HG02759 (cell line): ENCODE measurements around the gene OS9.
A peak's percentile ranks its signal among the peaks of the same experiment; 100 is the strongest.

ENCODE experiments used
- ATAC-seq: cut with Tn5 transposase; IDR thresholded peaks from one replicate; pipeline ENCODE4 v1.9.1; 2021; ENCODE audit warnings: mild to moderate bottlenecking, moderate library complexity; ENCODE audit not compliant: unreplicated experiment

Gene OS9

GRCh38 chr12:57751788-57752667 lies 58.1 kb downstream of the OS9 start, which contains the start of gene CDK4:
Gene CDK4, minus strand, starts transcription at chr12:57752310. Its CDS starts 593 bp downstream, at chr12:57751717.
- peak; percentile 70 for ATAC-seq

- ATAC-seq = no peak
These were observed 58.7 kb downstream of the OS9 start for GRCh38 chr12:57752668-57753000.

DNA sequence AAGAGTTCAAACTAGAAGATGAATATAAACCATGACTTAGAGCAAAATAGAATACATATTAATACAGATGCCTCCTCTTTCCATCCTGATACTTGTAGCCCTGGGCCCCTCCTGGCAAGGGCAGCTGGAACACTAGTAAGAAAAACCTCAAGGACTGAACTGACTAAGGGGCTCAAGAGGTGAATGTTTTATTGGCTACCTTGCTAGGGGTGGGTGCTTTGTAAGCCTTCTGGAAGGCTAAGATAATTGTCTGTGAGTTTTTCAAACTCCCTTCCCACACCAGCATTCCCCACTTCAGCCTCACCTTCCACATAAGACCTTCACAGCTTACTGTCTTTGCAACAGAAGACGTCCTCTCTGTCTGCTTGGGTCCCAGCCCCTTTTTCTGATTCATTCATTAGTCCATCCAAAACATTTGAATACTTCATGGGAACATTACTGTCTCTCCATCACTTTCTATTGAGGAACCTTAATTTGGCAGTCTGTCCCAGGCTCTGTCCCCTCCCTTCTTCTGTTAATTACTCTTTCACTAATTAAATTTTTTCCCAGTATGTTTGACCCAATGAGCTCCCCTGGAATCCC lies 59.9 kb downstream of the OS9 start:
- ATAC-seq = no peak

DNA sequence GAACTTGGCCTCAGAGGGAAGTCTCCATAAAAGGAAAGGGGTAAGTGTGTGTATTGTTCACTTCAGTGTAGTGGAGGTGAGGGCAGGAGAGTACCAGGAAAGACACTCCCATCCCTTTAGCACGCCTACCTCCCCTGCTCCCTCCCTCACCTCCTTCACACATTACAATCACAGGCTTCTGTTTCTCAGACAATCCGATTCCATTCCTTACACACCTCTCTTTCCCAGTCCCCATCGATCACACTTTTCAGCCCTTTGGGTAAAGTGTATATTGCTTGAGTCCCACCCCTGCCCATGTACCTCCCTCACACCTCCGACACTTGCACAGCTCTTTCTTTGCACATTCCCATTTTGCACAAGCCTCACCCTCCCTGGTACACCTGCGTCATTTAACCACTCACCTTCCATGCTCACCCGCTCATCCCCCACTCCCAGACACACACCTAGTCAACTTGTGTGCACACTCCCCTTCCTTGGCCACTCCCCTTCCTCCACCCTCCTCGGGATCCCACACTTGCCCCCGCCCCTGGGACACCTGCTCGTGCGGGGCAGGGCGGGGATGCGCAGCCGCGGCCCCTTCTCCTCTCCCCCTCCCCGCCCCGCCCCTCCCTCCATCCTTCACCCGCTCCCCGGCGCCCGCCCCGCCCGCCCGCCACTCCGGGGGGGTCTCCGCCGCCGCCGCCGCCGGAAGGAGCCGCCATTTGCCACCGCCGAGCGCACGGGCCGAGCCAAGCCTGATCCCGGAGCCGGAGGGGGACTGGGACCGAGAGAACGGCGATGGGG lies 60.7 kb downstream of the OS9 start, which contains the start of gene MARCHF9:
TSS of gene MARCHF9 (plus strand) at position 693 of the 783 bp plus-strand sequence. CDS start 426 bp downstream, outside the sequence.
- ATAC-seq = peak; percentile 37

DNA sequence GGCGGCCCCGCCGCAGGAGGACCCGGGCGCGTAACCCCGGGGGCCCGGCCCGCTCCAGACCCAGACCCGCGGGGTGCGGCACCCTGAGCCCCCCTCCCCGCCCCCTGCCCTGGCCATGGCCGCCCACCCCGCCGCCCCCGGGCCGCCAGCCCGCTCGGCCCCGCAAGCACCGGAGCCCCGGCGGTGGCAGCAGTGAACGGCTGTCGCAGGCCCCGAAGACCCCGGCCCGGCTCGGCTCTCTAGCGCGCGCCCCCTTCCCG lies 61.2 kb downstream of the OS9 start:
- no peak for ATAC-seq

DNA sequence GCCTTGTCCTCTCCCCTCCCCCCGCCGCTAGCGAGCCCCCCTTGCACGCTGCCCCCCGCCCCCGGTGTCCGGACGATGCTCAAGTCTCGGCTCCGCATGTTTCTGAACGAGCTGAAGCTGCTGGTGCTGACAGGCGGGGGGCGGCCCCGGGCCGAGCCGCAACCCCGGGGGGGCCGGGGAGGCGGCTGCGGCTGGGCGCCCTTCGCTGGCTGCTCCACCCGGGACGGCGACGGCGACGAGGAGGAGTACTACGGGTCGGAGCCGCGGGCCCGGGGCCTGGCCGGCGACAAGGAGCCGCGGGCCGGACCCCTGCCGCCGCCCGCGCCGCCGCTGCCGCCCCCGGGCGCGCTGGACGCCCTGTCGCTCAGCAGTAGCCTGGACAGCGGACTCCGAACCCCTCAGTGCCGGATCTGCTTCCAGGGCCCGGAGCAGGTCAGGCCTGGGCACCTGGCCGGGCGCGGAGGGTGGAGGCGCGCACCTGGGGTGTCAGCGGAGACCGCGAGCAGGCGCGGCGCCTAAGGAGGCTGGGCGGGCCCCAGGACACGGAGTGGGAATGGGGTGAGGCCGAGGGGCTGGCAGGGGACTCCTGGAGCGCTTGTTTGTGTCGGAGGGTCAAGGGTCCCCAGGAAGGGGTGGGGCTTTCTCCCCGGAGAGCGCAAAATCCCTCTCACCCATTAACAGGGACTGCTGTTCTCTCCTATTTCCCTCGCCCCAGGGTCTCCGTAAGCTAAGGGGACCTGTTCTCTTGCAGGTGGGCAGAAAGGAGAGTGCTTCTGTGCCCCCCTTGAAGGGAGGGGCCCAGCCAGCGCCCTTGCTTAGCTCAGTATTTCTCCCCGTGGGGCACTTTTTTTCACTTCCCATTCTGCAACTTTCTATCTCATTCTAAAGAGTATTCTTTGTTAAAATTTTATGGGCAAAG lies 61.8 kb downstream of the OS9 start:
- no peak for ATAC-seq

DNA sequence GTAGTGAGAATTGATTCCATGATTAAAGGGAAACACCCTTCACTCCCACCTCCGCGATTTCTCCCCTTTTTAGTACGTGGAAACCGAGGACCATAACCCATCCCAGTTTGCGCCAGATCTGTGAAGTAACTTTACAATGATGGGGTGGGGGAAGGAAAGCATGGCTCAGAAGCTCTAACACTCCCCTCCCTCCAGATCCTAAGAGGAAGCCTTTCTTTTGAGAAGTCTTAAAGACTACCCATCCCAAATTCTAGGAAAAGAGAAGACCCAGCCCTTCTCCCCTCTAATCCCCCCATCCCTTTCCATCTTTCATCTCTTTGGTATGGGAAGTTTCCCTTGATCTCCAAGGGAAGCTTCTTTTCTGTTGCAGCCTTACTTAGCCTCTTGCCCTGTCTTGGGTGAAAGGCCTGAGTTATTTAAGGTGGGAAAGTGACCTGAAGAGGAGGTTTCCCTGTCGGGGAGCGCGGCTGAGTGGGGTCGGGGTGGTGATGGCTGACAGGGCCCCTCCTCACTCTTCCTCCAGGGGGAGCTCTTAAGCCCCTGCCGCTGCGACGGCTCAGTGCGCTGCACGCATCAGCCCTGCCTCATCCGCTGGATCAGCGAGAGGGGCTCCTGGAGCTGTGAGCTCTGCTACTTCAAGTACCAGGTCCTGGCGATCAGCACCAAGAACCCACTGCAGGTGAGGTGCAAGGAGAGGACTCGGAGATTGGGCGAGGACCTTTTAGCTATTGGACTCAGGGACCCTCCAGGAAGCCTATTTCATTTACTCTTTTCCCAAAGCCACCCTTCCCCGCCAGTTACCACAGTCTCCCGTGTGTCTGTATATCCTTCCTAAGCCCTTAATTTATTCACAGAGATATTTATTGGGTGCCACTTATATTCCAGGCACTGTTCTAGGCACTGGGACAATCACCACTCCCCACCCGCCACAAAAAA lies 62.7 kb downstream of the OS9 start:
- peak; percentile 13 for ATAC-seq

DNA sequence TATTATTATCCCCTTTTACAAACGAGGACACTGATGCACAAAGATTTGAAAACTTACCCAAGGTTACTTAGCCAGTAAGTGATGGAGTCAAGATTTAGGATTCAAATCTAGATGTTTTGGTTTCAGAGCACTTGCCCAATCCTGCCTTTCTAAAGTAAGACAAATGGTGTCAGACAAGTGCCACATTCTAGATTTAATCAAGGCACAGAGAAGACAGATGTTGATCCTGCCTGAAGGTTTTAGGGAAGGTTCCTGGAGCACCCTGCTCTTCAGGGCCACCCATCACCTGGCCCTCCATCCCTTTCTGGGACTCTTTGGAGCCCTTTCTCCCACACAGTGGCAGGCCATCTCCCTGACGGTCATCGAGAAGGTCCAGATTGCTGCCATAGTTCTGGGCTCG lies 63.8 kb downstream of the OS9 start:
- no peak for ATAC-seq

DNA sequence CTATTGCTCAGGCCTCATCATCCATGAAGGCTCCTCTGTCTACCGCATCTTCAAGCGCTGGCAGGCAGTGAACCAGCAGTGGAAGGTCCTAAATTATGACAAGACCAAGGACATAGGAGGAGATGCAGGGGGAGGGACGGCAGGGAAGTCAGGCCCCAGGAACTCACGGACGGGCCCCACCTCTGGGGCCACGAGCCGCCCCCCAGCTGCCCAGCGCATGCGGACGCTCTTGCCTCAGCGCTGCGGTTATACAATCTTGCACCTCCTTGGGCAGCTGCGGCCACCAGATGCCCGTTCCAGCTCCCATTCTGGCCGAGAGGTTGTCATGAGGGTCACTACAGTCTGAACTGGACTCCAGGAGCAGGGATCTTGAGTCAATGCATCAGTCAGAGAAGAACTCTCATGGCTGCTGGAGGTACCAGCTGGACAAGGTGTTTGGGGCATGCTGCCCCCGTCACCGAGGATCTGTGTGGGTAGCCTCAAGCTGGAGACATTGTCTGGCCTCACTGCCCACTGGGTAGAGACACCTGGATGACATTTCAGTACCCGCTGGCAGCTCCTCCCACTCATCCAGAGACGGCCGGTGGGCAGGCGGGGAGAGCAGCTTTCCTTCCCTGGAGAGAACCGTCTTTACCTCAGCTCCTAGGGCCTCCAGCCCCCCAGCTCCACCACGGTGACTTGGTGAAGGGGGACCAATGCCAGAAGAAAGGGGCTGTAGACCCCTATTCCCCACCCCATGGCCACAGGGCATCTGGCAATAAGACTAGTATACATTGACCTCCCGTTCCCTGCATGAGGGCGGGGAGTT lies 64.8 kb downstream of the OS9 start:
- ATAC-seq = no peak

DNA sequence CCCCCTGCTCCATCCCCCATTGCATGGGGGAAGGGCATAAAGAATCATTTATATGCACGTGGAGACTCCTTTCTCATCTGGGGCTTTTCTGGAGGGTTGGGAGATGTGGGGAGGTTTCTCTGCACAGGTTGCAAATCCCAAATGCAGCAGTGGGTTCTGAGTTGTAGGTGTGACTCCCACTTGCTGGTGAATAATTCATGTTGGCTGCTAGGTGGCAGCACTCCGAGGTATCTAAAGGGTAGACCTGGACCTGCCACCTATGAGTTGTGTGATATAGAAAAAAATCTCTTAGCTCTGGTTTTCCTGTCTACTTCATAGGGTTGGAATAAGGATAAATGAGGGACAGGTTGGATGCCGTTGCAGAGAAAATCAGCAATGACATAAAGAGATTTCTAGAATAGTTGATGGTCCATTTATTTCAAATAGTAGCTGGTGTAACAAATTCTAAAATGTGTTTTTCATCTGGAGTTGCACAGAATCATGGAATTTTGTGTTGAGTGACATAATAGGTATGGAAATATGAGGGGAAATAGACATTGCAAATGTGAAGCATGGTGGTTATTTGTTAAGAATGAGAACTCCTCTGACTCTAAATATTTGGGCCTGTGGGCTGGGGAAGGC lies 65.5 kb downstream of the OS9 start:
- no peak for ATAC-seq

- ATAC-seq = no peak
These were observed 66.5 kb downstream of the OS9 start for GRCh38 chr12:57760347-57760982.

DNA sequence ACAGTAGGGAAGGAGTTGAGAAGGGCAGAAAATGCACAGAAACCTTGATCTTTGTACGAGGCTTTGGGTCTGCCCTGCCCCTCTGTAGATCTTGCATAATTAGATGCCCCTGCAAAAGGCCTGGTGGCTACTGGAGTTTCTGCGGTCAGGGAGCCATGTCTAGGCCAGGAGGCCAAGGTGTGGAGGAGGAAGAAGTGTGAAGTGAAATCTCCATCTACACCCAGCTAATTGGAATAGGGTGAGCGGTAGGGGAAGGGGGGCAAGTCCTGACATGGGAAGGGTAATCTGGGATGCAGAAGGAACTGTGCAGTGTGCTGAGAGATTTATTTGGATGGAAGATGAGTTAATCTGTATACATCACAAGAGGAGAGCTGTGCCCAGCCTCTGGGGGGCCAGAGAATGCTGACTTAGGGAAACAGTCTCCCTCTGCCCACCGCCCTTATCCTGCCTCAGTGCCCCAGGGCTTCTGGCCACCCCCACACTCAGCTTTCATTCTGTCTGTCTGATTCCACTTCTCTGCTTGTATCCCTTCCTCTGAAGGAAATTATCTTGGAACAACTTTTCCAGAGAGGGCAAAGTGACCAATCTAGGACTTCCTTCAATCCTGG lies 67.6 kb downstream of the OS9 start:
- no peak for ATAC-seq

GRCh38 chr12:57762463-57762862 lies 68.5 kb downstream of the OS9 start:
- no peak for ATAC-seq

DNA sequence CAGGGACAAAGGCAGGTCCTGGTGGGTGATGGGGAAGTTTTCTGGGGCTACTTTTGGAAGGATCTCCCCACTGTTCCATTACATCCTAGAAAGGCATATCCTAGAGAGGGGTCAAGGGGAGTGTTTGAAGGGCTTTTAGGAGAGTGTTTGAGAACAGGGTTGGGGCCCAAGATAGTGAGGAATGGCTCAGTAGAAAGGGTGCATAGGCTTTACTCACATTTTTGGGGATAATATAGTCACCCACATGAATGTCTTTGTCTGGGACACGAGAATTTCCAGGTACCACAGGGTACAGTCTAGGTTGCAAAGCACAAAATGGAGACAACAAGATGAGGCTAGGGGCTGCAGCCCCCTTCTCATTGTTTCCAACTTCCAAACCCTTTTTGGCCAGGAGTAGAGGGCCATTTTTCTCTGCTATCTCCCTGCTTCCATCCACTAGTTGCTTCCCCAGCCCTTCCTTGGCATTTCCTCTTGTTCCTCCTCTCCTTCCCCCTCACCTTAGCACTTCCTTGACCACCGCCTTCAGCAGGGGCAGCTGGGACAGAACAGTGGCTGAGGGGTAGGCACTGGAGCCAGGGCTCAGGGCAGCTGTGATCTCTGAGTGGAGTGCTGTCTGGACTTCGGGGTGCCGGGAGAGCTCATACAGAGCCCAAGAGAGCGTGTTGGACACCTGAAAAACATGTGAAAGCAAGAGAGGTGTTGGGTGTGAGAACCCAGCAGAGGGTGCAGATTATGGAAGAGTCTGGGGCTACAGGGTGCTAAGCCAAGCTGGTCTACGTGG lies 70.1 kb downstream of the OS9 start:
- no peak for ATAC-seq

DNA sequence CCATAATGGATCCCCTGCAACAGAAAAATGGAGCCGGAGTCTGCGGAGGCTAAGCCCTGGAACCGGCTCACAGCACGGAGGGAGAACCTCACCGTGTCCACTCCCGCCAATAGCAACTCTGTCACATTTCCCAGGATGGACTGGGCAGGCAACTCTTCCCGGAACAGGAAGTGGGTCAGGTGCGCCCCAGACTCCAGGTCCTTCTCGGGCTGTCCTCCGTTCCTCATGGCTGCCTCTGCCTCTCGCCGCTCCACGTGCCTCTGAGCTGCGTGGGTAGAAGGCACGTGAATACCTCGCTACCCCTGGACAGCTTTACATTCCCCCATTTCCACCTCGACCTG lies 70.7 kb downstream of the OS9 start:
- peak; percentile 14 for ATAC-seq

DNA sequence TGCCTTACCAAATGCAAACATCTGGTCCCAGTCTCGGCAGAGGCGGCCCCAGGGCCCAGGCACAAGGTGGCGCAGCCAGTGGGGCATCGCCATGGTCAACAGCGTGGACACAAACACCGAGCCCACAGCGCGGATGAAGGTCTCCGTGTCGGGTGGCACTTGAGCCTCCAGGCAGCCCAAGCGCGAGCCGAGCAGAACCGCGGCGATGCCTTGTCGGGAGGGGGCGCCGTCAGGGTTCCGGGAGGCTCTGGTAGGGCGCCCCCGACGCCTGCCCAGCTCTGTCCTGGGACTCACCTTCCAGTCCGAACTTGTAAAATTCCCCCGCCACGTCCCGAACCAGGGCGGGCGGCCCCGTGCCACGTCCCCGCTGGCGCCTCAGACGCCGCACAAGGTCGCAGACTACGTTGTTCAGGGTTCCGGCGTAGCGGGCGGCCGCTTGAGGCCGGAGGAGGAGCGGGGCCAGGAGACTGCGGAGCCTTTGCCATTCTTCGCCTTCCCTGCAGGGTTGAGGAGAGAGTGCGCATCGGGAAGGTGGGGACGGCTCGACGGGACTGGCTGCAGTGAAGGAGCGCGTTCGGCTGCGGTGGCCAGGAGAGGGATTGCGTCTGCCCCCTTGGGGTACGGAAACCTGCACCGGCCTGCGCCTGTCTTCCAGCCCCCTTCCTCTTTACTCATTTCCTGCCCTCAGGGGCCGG lies 71.2 kb downstream of the OS9 start:
- ATAC-seq = peak; percentile 67
